Fibroblast of lung (primary cell): ENCODE measurements around the gene CERS3. TPM values are rescaled to one million over a fixed set of nuclear protein-coding genes. Genes with fewer than 3 reads are reported as not detected.

Source experiments
- DNase-seq, 2 donors: peaks; one replicate each; pipeline versions ENCODE4 v3.0.0 to v3.0.0-alpha.2; 2010; ENCODE audit warnings: low read depth in 2 of 2
- H2AFZ ChIP-seq: 2 replicates; pipeline ENCODE4 v1.5.1; 2012; ENCODE audit warnings: low read length, control low read depth, inconsistent platforms
- H3K27ac ChIP-seq: 2 replicates; pipeline ENCODE4 v1.5.1; 2011; ENCODE audit warnings: low read length, control low read depth; ENCODE audit not compliant: insufficient read depth
- H3K27me3 ChIP-seq: 2 replicates; pipeline ENCODE4 v1.5.1; 2011; ENCODE audit warnings: mild to moderate bottlenecking, low read length; ENCODE audit not compliant: control insufficient read depth, insufficient read depth
- H3K36me3 ChIP-seq: 2 replicates; pipeline ENCODE4 v1.5.1; 2011; ENCODE audit warnings: low read length; ENCODE audit not compliant: control insufficient read depth, insufficient read depth
- H3K4me1 ChIP-seq: 2 replicates; pipeline ENCODE4 v1.5.1; 2011; ENCODE audit warnings: low read length; ENCODE audit not compliant: control insufficient read depth, insufficient read depth; ENCODE audit errors: extremely low read depth
- H3K4me2 ChIP-seq: 2 replicates; pipeline ENCODE4 v1.5.1; 2011; ENCODE audit warnings: low read length, control low read depth; ENCODE audit not compliant: insufficient read depth; ENCODE audit errors: extremely low read depth
- H3K4me3 ChIP-seq, 4 experiments: fragments of 200-600 bp in 1 of 4; sonication (generic) in 1 of 4; replicated peaks in 1 of 4; 2 replicates each; pipeline ENCODE4 v1.5.1; 2011 to 2016; ENCODE audit warnings: low read length in 4 of 4, low read depth in 3 of 4, mild to moderate bottlenecking in 3 of 4, control low read depth in 2 of 4, inconsistent platforms in 1 of 4, mixed read lengths in 1 of 4; ENCODE audit not compliant: insufficient read depth in 1 of 4; ENCODE audit errors: control extremely low read depth in 1 of 4
- H3K79me2 ChIP-seq: 2 replicates; pipeline ENCODE4 v1.5.1; 2012; ENCODE audit warnings: mild to moderate bottlenecking, low read length, inconsistent platforms; ENCODE audit not compliant: control insufficient read depth, insufficient read depth
- H3K9ac ChIP-seq: 2 replicates; pipeline ENCODE4 v1.5.1; 2011; ENCODE audit warnings: mild to moderate bottlenecking, low read length, control low read depth; ENCODE audit not compliant: insufficient read depth
- H3K9me3 ChIP-seq: 2 replicates; pipeline ENCODE4 v1.5.1; 2012; ENCODE audit warnings: low read depth, low read length; ENCODE audit not compliant: control insufficient read depth, insufficient read depth
- H4K20me1 ChIP-seq: 2 replicates; pipeline ENCODE4 v1.5.1; 2011; ENCODE audit warnings: low read length; ENCODE audit not compliant: control insufficient read depth, insufficient read depth; ENCODE audit errors: extremely low read depth
- EZH2 ChIP-seq: IDR thresholded peaks from 2 replicates; pipeline ENCODE4 v1.5.1; 2012; ENCODE audit warnings: low read length, control low read depth, mild to moderate bottlenecking; ENCODE audit errors: missing control alignments
- polyA plus RNA-seq, 2 donors: library from polyadenylated mRNA; depleted of rRNA in 1 of 2; stranded (reverse) in 1 of 2; unstranded in 1 of 2; fragments of >200 nt; gene quantifications; 2 replicates each; pipeline ENCODE4 v1.2.1, GENCODE V29; 2011 to 2012; ENCODE audit warnings: missing spikeins in 1 of 2
- total RNA-seq: library from RNA; depleted of rRNA; stranded (reverse); fragments of >200 nt; gene quantifications from 2 replicates; pipeline ENCODE4 v1.2.1, GENCODE V29; 2014
- TF ChIP-seq, protein P1 (sequence below), 2 donors: IDR thresholded peaks in 1 of 2; conservative IDR thresholded peaks in 1 of 2; 1 replicate in 1 of 2; 2 replicates in 1 of 2; pipeline ENCODE4 v1.5.1; 2011 to 2012; ENCODE audit warnings: low read length in 2 of 2, control low read depth in 1 of 2, inconsistent platforms in 1 of 2, low read depth in 1 of 2, mild to moderate bottlenecking in 1 of 2

The CERS3 gene
- total and polyA plus RNA-seq, 2 donors (not counting 1 experiment from before 2014, with no cell fraction given) = not detected

DNA sequence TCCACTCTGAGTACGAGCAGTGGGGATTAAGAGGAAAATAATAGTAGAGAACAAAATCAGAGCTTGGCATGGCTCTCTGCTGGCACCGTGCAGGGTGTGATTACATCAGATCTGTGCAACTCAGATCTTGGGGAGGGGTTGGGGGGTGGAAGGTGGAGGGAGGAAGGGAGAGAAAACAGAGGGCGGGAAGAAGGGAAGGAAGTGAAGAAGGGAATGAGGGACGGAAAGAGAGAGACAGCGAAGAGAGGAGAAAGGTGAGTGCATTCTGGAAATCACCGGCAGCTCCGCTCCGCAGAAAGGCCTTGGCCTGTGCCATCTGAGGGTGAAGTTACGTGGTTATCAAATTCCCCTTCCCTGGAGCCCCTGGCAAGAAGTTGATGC lies 156.0 kb downstream of the CERS3 start:
- DNase-seq = no peak
- H3K79me2 ChIP-seq = no peaks in the 10 kb centered on the region
- no peaks in the 10 kb centered on the region for H4K20me1 ChIP-seq
- H3K9me3 ChIP-seq = no peaks in the 10 kb centered on the region
- no peak overlapping the region for H3K4me2 ChIP-seq
- H3K36me3 ChIP-seq = no peaks in the 10 kb centered on the region
- TF ChIP-seq EZH2 = no peak
- TF ChIP-seq, protein P1, sequence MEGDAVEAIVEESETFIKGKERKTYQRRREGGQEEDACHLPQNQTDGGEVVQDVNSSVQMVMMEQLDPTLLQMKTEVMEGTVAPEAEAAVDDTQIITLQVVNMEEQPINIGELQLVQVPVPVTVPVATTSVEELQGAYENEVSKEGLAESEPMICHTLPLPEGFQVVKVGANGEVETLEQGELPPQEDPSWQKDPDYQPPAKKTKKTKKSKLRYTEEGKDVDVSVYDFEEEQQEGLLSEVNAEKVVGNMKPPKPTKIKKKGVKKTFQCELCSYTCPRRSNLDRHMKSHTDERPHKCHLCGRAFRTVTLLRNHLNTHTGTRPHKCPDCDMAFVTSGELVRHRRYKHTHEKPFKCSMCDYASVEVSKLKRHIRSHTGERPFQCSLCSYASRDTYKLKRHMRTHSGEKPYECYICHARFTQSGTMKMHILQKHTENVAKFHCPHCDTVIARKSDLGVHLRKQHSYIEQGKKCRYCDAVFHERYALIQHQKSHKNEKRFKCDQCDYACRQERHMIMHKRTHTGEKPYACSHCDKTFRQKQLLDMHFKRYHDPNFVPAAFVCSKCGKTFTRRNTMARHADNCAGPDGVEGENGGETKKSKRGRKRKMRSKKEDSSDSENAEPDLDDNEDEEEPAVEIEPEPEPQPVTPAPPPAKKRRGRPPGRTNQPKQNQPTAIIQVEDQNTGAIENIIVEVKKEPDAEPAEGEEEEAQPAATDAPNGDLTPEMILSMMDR (conservative IDR thresholded peaks at IDR 0.05 in 1 of 2, IDR thresholded peaks at IDR 0.05 in 1 of 2; ENCODE audit: low read depth in 1 of 2, low read length in 2 of 2) = no peak
- no peak overlapping the region for H3K27ac ChIP-seq
- no peak overlapping the region for H3K4me3 ChIP-seq
- H2AFZ ChIP-seq = no peak overlapping the region
- no peaks in the 10 kb centered on the region for H3K4me1 ChIP-seq
- no peak overlapping the region for H3K9ac ChIP-seq
- H3K27me3 ChIP-seq = no peaks in the 10 kb centered on the region

DNA sequence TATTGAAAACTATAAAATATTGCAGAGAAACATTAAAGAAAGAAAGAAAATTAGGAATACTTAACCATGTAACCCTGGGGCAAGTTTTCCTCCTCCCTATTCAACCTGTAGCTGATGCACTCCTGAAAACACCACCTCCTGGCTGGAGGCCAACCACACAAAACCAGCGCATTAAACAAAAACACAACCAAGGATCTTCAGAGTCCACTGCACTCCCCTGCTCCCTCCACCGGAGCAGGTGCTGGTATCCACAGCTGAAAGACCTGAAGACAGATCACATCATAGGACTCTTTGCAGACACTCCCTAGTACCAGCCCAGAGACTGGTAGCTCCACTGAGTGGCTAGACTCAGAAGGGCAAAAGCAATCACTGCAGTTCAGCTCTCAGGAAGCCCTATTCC lies 173.4 kb downstream of the CERS3 start:
- no peak for DNase-seq
- Histone ChIP-seq H3K9ac (no peak overlapping the region), H3K79me2 (no peaks in the 10 kb centered on the region), H3K4me3 (no peak overlapping the region), H3K4me1 (no peaks in the 10 kb centered on the region), H2AFZ (no peak overlapping the region), H3K36me3 (no peaks in the 10 kb centered on the region), H4K20me1 (no peaks in the 10 kb centered on the region), H3K4me2 (no peak overlapping the region), H3K27me3 (no peaks in the 10 kb centered on the region), H3K27ac (no peak overlapping the region), H3K9me3 (no peaks in the 10 kb centered on the region)
- no peak for TF ChIP-seq EZH2
- TF ChIP-seq, protein P1 (conservative IDR thresholded peaks at IDR 0.05 in 1 of 2, IDR thresholded peaks at IDR 0.05 in 1 of 2; ENCODE audit: low read depth in 1 of 2, low read length in 2 of 2) = no peak

DNA sequence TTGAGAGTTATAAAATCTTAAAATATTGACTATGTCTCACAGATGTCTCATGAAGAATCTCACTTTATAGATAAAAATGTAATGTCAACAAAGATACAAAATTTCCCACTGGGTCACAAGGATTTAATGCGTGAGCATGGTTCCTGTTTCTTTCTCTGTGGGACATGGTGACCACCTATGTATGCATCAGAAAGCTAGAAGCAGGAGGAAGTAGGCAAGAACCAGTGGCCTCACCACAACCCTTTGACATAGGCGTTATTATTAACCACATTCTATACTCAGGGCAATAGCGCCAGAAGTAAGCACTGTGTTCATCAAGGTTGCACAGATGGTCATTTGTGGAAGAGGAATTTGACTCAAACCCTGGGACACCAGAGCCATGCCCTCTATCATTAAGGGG lies 175.3 kb downstream of the CERS3 start:
- TF ChIP-seq, protein P1 (conservative IDR thresholded peaks at IDR 0.05 in 1 of 2, IDR thresholded peaks at IDR 0.05 in 1 of 2; ENCODE audit: low read depth in 1 of 2, low read length in 2 of 2) = no peak
- no peak for TF ChIP-seq EZH2
- no peak overlapping the region for H3K27ac ChIP-seq
- H3K4me3 ChIP-seq = no peak overlapping the region
- H3K4me1 ChIP-seq = no peaks in the 10 kb centered on the region
- H4K20me1 ChIP-seq = no peaks in the 10 kb centered on the region
- H3K4me2 ChIP-seq = no peak overlapping the region
- no peaks in the 10 kb centered on the region for H3K79me2 ChIP-seq
- no peak overlapping the region for H3K9ac ChIP-seq
- H2AFZ ChIP-seq = no peak overlapping the region
- no peaks in the 10 kb centered on the region for H3K36me3 ChIP-seq
- H3K27me3 ChIP-seq = no peaks in the 10 kb centered on the region
- no peaks in the 10 kb centered on the region for H3K9me3 ChIP-seq
- DNase-seq = no peak
